Hematopoietic multipotent progenitor cell treated with erythropoietin and hydrocortisone succinate and interleukin-3 and kit ligand, for 17 days (in vitro differentiated cells): ENCODE data around the gene DRGX.

Experiments
- DNase-seq: peaks from one replicate; pipeline ENCODE4 v3.0.0-alpha.2; 2015; ENCODE audit warnings: low spot score

The DRGX gene

DNA sequence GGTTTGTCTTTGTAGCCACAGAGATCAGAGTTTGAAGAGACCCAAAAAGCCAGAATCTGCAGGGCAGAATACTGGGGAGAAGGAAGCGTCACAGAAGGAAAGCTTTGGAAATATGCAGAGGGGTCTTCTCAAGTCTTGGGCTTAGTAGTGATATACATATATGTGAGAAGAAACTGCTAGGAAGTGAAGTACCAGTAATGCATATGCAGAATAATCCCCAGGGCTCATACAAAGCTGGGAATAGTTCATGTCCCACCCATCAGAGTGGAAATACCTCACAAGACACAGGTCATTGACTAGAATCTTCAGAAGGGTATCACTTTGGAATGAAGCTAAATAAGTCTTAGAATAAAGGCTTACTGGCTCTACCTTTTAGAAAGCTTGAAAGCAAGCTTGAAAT is 57.3 kb downstream of the DRGX start:
- no peak for DNase-seq

DNA sequence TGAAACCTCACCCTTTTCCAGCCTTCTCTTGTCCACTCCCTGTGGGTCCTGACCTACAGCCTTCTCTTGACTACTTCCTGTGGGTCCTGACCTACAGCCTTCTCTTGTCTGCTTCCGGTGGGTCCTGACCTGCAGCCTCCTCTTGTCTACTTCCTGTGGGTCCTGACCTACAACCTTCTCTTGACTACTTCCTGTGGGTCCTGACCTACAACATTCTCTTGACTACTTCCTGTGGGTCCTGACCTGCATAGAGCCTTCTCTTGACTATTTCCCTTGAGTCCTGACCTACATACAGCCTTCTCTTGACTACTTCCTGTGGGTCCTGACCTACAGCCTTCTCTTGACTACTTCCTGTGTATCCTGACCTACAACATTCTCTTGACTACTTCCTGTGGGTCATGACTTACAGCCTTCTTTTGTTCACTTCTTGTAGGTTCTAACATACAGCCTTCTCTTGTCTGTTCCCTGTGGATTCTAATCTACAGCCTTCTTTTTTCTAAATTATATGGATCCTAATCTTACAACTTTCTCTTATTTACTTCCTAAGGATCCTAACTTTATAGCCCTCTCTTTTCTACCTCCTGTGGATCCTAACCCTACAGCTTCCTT is 60.4 kb downstream of the DRGX start:
- DNase-seq = no peak

DNA sequence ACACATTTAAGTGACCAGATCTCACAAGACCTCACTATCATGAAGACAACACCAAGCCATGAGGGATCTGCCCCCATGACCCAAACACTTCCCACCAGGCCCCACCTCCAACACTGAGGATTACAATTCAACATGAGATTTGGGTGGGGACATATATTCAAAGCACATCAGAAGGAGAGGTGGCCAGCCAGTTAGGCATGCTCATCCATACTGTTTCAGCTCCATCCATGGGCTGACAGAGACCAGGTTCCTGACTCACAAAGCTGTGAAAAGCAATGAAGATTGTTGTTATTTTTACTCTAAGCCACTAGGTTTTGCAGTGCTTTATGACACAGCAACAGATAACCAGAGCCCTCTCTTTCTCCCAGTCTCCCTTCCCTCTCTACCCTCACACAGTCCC is 60.9 kb downstream of the DRGX start:
- no peak for DNase-seq

DNA sequence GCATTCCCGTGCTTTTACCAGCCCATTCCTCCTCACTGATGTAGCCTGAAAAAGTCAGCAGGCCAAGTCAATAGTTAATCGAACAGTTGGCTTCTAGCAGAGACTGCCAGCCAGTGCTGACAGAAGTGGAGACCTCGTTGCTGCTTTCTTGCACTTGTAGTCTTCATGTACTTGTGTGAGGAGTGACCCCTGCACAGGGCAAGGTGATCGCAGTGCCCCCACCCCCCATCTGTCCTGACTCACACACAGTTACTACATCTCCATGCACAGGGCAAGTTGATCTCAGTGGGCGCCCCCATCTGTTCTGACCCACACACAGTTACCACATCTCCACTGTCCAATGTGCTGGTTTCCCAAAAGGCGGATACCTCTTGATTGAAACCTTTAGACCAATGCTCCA is 62.7 kb downstream of the DRGX start:
- no peak for DNase-seq

DNA sequence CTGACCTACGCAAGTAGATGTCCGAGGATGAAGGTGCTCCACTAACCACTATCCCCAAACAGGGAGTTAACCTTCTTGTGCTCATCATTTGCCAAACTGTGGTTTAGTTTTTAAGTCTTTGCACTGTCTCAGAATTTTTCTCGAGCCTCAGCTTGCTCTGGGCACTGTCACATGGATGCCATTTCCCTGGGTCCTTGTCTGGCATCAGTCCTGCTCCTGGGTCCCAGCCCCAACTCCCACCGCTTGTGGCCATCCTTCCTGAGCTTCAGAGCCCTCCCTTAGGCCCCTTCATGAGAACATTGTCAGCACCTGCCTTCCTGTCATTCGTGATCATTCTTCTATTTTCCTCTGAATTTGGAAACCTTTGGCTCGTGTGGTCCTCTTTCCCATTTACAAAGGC is 63.1 kb downstream of the DRGX start:
- no peak for DNase-seq

DNA sequence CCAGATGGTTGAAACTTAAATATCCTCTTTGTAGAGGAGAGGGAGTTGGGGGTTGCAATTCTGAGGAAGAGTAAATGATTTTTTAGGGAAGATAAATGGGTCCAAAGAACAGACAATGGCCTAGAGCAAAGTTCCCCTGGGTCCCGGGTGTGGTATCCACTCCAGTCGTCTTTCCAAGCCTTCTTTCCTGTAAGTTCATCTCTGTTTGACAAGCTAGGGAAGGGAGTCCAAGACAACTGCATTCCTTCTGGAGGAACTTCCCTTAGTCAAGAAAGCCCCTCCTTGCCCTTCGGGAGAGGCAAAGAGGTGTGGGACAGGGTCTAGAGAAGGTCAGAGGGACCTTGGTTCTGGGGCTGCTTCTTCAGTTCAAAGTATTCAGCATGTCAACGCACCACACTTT is 63.6 kb downstream of the DRGX start:
- DNase-seq = no peak

DNA sequence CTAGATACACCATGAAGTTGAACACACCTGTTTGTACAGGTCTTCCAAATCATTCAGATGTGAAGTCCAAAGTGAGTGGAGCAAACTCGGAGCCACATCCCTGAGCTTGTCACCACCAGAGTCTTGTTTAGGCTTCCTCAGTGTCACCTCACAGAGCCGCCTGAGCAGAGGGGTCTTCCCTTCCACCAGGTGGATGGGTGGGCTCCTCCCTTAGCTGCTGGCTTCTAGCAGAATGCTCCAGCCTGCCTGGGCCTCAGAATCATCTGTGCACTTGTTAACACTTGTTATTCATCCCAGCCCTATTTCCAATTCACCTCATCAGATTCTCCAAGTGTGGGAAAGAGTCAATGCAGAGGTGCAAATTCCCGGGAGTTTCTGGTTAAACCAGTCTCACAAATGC is 64.5 kb downstream of the DRGX start:
- no peak for DNase-seq

DNA sequence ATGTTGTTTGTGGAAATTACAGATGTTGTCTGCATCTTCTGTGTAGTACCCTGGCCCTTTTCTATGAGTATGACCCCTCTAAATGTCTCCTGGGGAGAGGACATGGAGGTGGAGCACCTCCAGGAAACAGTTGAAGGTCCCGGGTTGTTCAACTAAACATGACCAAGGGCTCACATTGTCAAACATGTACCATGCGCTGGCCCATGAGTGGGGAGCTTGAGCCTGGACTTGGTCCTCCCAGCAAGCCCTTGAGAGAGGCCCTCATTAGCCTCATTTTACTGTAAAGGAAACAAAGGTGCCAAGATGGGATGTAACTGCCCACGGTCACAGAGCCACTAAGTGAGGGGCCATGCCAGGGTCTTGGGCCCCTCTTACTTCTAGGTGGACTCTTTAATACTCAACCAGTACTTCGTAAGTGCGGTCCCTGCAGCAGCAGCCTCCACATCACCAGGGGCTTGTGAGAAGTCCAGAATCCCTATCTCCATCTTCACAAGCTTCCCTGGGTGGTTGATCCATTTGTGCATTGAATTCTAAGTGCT is 65.7 kb downstream of the DRGX start:
- no peak for DNase-seq

DNA sequence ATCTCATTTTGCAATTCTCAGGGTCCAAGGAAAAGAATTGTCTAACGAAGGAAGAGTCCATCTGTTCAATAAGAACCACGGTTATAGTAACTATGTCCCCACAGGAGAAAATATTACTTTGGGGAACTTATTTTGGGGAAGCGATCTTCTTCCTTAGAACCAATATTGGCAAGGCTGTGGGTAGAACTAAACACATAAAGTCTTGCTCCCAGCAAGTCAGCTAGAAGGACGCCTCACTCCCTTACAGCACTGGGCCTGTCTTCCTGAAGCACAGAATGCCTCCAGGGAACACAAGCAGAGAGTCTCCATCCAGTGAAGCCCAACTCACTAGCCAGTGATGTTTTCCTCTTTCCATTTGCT is 66.8 kb downstream of the DRGX start:
- DNase-seq = no peak

DNA sequence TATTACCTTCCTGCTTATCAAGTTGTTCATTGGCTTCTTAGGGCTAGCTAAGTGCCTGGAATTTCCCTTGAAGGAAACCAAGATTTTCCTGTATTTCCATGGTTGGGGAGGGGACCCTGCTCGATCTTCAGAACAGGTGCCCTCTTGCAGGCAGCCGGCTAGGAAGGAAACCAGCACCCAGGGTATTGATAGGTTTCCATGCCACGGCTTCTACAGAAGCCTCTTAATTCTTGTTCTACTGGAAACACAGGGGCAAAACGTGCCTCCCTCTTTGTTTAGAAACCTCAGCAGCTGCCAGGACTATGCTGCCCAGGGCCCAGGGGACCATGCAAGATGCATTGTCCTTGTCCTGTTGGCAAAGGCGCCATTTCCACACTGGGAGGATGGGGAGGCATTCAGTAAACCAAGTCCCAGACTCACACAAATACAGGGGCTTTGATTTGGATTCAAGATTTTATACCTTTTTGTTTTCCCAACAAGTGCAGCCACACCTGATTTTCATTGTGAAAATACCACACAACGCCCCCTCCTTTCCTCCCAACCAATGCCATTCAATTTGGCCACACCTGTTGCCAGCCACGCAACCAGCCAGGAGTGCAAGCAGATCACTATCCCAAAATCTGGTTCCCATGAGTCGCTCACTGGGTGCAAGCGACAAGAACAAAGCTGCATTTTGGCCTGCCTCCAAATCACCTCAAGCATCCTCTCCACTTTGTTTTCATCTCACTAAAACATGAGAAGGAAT is 67.3 kb downstream of the DRGX start:
- no peak for DNase-seq

DNA sequence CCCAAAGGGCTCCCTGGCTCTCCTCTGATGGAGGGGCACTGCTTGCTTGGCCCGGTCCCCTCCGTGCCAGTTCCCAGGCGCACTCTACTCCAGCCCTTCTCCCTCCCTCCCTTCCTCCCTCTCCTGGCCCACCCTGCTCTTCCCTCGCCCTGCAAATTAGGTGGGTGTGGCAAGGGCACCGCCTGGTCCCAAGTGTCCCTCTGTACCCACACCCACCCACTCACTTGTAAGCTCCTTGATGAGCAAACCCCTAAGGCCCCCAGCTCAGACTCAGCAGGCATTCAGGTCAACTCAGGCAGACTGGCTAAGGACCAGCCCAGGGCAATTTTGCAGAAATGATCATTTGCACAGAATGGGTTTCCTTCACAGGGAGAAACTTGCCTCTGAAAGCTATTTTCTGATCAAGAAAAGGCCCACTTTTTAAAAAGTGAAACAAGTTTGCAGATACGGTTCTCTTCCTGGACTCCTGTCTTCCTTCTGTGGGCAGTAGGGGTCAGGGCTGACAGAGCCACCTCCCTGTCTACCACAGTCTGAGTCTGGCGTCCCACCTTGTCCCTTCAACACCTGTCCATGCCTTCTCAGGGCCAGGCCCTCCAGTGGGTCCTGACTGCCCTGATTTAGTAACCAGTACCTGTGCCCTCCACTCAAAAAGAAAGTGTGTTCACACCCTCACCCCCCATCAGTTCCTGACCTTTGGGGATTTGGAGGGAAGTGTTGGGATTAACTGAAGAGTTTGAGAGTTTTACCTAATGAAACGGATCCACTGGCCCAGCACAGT is 68.7 kb downstream of the DRGX start:
- DNase-seq = no peak

DNA sequence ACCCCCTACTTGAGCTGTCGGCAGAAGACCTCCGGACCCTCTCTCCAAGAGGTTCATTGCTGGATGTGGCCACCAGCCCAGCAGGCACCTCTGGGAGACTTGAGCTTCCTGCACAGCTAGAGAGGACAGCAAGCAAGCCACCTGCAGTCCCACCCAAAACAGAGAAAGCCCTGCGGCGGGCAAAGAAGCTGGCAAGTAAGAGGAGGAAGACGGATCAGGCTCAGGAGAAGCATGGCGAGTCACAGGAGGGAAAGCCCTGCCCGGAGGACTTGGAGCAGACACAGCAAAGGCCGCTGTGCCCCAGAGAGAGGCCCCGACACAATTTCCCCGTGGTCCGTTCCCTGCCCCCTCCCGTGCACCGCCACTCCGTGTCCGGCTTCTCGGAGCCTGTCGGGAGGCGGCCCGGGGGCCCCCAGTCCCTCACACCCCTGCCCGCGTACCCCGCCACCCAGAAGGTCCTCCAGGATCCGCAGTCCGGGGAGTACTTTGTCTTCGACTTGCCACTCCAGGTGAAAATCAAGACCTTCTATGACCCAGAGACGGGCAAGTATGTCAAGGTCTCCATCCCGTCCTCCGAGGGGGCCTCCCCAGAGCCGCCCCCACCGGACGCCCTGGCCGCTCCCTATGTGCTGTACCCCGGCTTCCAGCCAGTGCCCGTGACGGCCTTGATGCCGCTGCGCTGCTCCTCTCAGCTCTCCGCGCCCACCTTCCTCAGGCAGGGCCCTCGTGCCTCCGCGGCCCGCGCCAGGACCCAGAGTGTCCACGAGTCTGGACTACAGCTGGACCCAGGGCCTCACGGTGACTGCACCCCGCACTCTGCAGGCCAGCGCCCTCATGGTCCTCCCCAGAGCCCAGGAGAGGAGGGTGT is 69.7 kb downstream of the DRGX start:
- no peak for DNase-seq

DNA sequence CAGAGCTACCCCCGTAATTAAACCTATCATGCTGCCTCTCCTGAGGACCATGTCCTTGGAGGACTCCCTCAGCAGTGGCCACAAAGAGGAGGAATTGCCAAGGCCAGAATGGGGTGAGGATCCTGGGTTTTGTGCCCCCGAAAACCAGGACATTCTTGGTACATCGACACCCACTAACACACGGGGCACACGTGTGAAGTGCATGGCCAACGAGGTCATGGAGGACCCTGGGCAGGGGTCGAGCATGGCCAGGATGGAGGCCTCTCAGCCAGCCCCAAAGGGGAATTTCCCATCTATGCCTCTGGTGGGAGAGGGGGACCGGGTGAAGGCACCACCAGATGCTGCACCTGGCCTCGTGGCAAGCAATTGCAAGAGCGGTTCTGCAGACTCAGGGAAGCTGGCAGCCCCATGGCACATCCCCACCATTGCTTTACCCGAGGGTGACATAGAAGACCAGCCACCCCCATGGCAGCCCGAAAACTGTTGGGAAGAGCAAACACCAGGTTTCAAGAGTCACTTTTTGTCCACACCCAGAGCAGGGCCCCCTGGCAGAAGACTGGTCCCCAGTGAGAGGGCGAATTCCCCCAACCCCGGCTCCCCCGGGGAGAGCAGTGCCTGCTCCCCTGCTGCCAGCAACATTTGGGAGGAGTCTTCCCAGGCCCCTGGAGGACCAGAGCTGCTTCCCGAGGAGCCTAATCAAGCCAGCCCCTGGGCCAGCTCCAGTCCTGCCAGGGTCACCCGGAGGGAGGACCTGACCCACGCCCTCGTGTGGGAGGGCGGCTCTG is 70.6 kb downstream of the DRGX start:
- no peak for DNase-seq

DNA sequence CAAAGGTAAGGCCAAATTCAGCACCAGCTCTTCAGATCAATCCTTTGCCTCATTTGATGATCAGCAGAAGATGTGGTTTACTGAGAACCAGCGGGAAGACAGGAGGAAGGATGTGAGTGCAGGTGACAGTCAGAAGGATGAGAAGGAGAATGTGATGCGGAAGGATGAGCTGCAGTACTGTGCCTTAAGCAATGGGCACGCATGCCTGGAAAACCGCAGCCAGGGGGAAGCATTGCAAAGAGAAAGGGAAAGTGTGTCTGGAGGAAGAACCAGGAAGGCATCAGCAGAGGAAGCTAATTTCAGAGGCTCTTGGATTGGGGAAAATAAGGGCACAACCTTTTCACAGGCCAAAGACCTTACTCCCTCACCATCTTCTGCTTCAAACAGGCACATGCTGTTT is 71.2 kb downstream of the DRGX start:
- DNase-seq = no peak

DNA sequence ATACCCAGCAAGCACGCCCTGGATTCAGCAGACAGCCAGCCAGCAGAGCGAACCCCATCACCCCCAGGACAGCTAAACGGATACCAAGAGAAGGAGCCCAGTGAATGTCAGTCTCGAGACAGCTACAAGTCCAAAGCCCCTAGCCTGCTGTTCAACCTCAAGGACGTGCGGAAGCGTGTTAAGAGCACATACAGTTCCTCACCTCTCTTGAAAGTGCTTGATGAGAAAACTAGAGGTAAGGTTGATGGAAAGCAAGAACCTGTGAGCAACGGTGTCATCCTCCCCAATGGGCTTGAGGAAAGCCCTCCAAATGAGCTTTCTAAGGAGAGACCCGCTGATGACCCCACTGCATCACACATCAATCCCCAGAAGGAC is 72.0 kb downstream of the DRGX start:
- DNase-seq = no peak

DNA sequence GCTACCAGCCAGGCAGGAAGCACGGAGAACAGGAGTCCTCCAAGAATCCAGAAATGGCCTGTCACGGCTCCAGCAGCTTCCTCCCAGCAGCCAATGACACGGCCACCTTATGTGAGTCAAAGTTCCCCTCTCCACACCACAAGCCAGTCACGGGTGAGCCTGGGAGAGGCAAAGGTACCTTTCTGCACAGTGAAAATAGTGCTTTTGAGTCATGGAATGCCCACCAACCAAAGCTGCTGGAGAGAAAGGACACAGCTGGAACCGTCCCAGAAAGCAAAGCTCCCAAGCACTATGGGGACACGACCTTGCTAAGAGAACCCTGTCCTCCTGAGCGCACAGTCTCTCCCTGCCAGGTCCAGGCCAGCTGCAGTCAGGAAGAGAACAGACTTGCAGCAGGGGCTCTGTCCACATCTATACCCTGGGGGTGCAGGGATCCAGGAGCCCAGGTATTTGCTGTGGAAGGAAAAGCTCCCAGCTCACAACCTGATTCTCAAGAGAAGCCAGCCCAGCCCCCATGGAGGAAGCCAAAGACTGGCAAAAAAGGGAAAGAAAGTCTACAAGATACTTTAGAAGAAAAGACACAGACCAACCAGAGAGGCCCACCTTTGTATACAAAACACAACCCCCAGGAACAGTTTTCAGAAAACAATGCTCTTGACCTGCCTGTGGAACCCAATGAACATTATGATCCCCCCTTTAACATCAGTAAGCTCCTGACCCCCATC is 72.6 kb downstream of the DRGX start:
- DNase-seq = no peak

DNA sequence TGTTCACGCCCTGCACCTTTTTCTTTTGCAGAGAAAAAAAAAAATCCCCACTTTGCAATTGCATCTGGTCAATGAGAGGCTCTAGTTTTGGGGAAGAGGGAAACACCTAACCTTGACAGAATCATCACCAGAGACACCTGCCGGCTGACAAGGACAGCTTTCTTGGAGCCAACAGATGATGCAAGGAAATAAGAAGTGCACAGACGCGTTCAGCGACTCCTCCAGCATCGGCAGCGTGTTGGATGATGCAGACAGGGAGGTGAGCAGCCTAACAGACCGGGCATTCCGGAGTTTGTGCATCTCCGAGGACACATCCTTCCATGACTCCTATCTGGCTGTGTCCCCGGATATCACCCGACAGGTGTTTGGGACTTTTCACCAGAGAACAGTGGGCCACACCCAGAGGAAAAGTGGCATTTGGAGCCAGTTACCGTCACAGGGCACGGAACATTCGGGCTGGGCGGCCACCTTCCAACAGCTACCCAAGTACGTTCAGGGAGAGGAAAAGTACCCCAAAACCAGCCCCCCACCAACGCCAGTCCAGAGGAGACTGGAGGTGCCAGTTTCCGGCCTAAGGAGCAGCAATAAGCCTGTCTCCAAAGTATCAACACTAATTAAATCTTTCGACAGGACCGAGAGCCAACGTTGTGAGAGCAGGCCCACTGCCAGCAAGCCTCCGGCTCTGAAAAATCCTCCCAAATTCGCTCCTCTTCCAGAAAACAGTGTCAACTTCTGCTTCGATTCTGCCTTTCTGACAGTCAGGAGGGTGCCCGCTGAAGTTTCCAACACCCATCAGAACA is 73.3 kb downstream of the DRGX start:
- DNase-seq = no peak

DNA sequence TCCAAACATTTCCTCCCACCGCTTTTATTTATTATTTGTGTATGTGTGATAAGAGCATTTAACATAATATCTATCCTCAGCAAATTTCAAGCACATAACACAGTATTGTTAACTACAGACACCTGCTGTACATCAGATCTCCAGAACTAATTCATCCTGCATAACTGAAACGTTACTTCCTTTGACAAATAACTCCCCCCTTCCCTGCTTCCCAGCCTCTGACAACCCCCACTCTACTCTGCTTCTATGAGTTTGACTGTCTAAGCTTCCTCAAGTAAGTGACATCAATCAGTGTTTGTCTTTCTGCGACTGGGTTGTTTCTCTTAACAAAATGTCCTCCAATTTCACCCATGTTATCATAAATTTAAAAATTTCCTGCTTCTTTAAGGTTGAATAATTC is 74.9 kb downstream of the DRGX start:
- DNase-seq = no peak

DNA sequence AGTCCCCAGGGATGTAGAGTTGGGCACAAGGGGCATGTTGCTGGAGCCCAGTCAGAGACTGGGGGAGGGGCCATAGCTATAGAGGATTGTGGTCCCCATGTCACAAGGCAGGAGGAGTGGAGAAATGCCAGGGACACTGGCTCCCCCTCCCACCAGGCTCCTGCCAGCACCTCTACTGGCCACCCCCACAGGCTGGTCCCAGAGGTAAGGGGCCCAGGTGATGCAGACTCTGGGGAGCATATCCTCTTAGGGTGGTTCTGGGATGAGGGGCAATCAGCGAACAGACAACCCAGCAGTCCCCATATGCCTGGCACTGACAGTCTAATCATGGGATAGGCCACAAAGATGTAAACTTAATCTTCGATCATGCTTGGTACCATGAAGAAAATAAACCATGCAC is 75.7 kb downstream of the DRGX start:
- no peak for DNase-seq

DNA sequence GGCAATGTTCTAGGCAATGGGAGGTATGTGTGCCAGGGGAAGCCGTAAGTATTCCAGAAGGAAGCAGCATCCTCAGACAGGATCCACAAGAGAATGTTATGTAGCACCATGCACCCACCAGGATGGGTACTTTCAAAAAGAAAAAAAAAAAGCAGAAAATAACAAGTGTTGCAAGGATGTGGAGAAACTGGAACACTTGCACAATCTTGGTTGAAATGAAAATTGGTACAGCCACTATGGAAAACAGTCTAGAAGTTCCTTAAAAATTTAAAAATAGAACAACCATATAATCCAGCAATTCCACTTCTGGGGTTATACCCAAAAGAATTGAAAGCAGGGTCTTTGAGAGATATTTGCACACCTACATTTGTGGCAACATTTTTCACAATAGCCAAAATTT is 76.7 kb downstream of the DRGX start:
- no peak for DNase-seq
